ENCODE measurements around the gene LMO3. TPM values are rescaled to one million over a fixed set of nuclear protein-coding genes. Genes with fewer than 3 reads are reported as not detected.

The LMO3 gene
- polyA plus RNA-seq, 2 donors: 0.91 to 1.7 TPM

DNA sequence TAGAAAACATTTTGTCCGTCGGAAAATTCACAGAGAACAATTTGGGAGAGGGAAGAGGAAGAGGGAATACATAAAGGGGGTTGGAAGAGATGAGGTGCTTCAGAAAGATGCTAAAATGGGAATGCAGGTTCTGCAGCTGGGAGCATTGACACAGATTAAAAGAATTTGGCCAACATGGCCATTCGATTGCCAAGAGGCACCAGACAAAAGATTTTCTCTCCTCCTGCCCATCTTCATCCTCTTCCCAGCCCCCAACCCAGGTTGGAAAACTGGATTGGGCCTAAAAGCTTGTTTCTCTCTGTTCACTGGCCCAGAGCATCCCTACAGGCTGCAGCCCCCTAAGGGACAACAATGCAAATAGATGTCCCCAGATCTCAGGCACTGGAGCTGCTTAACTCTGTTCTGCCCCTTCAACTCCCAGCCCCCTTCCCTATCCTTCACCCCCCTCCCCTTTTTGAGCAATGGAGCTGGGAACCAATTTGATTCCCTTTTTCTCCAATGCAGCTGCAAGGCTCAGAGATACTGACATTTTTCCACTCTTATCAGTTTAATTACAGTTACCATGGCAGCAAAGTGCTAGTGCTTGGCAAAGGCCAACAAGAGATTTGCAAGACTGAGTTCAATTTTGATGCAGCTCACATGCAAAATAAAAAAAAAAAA, 1.9 kb downstream of the LMO3 start:
- no peaks in the 10 kb centered on the region for H3K36me3 ChIP-seq (ENCODE audit: control insufficient read depth in 2 of 2, insufficient read depth in 2 of 2, low read length in 1 of 2)
- no peaks in the 10 kb centered on the region for H3K27me3 ChIP-seq (ENCODE audit: control insufficient read depth in 1 of 2, insufficient read depth in 2 of 2, low read length in 2 of 2)
- no peak overlapping the region for H3K4me3 ChIP-seq (ENCODE audit: low read depth in 1 of 2, low read length in 2 of 2)
- H3K9me3 ChIP-seq (ENCODE audit: control insufficient read depth in 2 of 2, insufficient read depth in 1 of 2, low read depth in 1 of 2, low read length in 1 of 2): no peaks in the 10 kb centered on the region
- H3K4me1 ChIP-seq (ENCODE audit: control insufficient read depth in 2 of 2, insufficient read depth in 2 of 2, low read length in 1 of 2): no peaks in the 10 kb centered on the region
- WGBS, 2 donors: 78 to 83% methylated on average over 3 of the region's 3 CpGs
- H3K27ac ChIP-seq (ENCODE audit: low read depth in 2 of 2, low read length in 1 of 2): no peak overlapping the region

DNA sequence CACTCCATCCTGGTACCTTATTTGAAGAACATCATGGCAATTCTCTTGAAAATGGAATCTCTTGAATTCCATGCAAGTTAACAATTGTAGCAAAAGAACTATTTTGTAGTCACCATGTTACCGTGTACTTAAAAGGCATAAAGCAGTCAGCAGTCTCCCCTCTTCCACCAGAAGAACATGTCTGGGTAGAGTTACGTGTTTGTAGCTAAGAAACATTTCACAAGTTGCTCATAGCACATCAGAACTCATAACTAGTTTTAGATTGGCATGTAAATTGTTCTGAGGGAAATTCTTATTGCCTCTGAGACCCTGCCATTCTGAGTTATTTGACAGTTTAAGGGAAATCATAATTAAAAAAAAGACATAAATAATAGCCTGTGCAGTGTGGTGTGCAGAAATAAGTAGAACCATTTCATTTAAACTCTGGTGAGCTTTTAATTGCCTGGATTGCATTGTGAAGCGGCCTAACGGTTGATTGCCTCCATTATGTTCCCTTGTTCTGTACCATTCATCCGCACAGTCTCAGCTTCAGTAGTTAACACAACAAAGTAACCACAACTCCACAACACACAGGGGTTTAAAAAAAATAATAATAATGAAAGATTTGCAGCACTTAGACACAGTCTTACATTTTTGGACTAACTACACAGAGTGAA, 2.6 kb downstream of the LMO3 start:
- H3K36me3 ChIP-seq (ENCODE audit: control insufficient read depth in 2 of 2, insufficient read depth in 2 of 2, low read length in 1 of 2): no peaks in the 10 kb centered on the region
- WGBS, 2 donors: 87 to 90% methylated on average over 5 of the region's 5 CpGs
- no peak overlapping the region for H3K27ac ChIP-seq (ENCODE audit: low read depth in 2 of 2, low read length in 1 of 2)
- no peaks in the 10 kb centered on the region for H3K4me1 ChIP-seq (ENCODE audit: control insufficient read depth in 2 of 2, insufficient read depth in 2 of 2, low read length in 1 of 2)
- H3K4me3 ChIP-seq (ENCODE audit: low read depth in 1 of 2, low read length in 2 of 2): no peak overlapping the region
- no peaks in the 10 kb centered on the region for H3K27me3 ChIP-seq (ENCODE audit: control insufficient read depth in 1 of 2, insufficient read depth in 2 of 2, low read length in 2 of 2)
- no peaks in the 10 kb centered on the region for H3K9me3 ChIP-seq (ENCODE audit: control insufficient read depth in 2 of 2, insufficient read depth in 1 of 2, low read depth in 1 of 2, low read length in 1 of 2)

- no peaks in the 10 kb centered on the region for H3K36me3 ChIP-seq (ENCODE audit: control insufficient read depth in 2 of 2, insufficient read depth in 2 of 2, low read length in 1 of 2)
- H3K27me3 ChIP-seq (ENCODE audit: control insufficient read depth in 1 of 2, insufficient read depth in 2 of 2, low read length in 2 of 2): no peaks in the 10 kb centered on the region
- no peaks in the 10 kb centered on the region for H3K9me3 ChIP-seq (ENCODE audit: control insufficient read depth in 2 of 2, insufficient read depth in 1 of 2, low read depth in 1 of 2, low read length in 1 of 2)
- no peak overlapping the region for H3K4me3 ChIP-seq (ENCODE audit: low read depth in 1 of 2, low read length in 2 of 2)
- 59 to 61% methylated on average over 2 of the region's 2 CpGs for WGBS, 2 donors
- no peak overlapping the region for H3K27ac ChIP-seq (ENCODE audit: low read depth in 2 of 2, low read length in 1 of 2)
- H3K4me1 ChIP-seq (ENCODE audit: control insufficient read depth in 2 of 2, insufficient read depth in 2 of 2, low read length in 1 of 2): no peaks in the 10 kb centered on the region
Measured at GRCh38 chr12:16602412-16602811, 3.5 kb downstream of the LMO3 start.

DNA sequence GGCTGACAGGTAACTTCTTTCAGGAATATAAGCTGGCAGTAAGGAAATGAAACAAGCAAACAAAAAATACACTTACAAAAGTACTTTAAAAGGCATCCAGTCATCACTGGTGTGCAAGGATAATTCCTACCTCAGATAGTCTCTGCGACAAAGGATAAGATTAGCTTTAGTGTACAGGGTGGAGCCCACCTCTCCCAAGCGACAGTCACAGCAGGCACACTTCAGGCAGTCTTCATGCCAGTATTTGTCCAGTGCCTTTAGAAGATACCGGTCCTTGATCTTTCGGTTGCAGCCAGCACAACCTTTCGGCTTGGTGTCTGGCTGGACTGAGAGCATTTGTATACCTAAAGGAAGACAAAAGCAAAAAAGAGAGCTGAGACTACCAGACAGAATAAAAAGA, 5.4 kb downstream of the LMO3 start:
- 73 to 84% methylated on average over 5 of the region's 5 CpGs for WGBS, 2 donors
- no peaks in the 10 kb centered on the region for H3K27me3 ChIP-seq (ENCODE audit: control insufficient read depth in 1 of 2, insufficient read depth in 2 of 2, low read length in 2 of 2)
- no peak overlapping the region for H3K27ac ChIP-seq (ENCODE audit: low read depth in 2 of 2, low read length in 1 of 2)
- no peak overlapping the region for H3K4me3 ChIP-seq (ENCODE audit: low read depth in 1 of 2, low read length in 2 of 2)
- H3K9me3 ChIP-seq (ENCODE audit: control insufficient read depth in 2 of 2, insufficient read depth in 1 of 2, low read depth in 1 of 2, low read length in 1 of 2): no peaks in the 10 kb centered on the region
- H3K4me1 ChIP-seq (ENCODE audit: control insufficient read depth in 2 of 2, insufficient read depth in 2 of 2, low read length in 1 of 2): no peaks in the 10 kb centered on the region
- H3K36me3 ChIP-seq (ENCODE audit: control insufficient read depth in 2 of 2, insufficient read depth in 2 of 2, low read length in 1 of 2): no peaks in the 10 kb centered on the region

DNA sequence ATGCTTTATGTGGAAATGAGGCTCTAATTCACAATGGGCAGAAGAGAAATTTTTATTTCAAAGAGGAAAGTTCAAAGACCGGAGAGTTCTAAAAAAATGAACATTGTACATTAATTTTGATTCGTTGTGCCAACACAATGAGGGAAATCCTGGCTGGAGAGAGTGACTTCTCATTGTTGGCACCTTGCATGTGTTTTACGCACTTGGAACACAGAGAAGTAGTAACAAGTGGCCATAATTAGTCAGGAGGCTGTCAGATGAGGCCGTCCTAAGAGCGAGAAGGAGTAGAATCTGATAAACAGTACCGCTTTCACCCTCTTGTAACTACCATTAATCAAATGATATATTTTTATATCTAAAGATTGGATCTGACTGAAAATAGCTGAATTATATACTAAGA, 6.9 kb downstream of the LMO3 start:
- Histone ChIP-seq H3K9me3 (ENCODE audit: control insufficient read depth in 2 of 2, insufficient read depth in 1 of 2, low read depth in 1 of 2, low read length in 1 of 2) (no peaks in the 10 kb centered on the region), H3K4me3 (ENCODE audit: low read depth in 1 of 2, low read length in 2 of 2) (no peak overlapping the region), H3K4me1 (ENCODE audit: control insufficient read depth in 2 of 2, insufficient read depth in 2 of 2, low read length in 1 of 2) (no peaks in the 10 kb centered on the region), H3K27me3 (ENCODE audit: control insufficient read depth in 1 of 2, insufficient read depth in 2 of 2, low read length in 2 of 2) (no peaks in the 10 kb centered on the region), H3K36me3 (ENCODE audit: control insufficient read depth in 2 of 2, insufficient read depth in 2 of 2, low read length in 1 of 2) (no peaks in the 10 kb centered on the region), H3K27ac (ENCODE audit: low read depth in 2 of 2, low read length in 1 of 2) (no peak overlapping the region)
- 76 to 79% methylated on average over 6 of the region's 6 CpGs for WGBS, 2 donors

DNA sequence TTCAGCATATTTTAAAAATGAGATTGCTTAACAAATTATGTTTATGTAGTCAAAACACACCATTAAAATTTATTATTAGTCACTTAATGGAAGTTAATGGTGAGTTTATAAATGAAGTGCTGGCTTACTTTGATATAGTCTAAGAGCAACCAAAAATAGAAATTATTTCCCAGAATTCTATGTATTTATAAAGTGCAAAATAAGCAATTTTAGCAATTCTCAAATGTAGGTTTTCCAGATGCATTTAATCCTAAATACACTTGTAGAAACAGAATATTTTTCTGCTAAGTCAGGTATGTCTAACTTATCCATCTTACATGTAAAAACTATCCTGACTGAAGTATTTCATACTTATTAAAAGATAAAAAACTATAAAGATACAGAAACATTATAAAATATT, 11.2 kb downstream of the LMO3 start:
- Histone ChIP-seq H3K27ac (ENCODE audit: low read depth in 2 of 2, low read length in 1 of 2) (no peak overlapping the region), H3K27me3 (ENCODE audit: control insufficient read depth in 1 of 2, insufficient read depth in 2 of 2, low read length in 2 of 2) (no peaks in the 10 kb centered on the region), H3K36me3 (ENCODE audit: control insufficient read depth in 2 of 2, insufficient read depth in 2 of 2, low read length in 1 of 2) (no peaks in the 10 kb centered on the region), H3K4me3 (ENCODE audit: low read depth in 1 of 2, low read length in 2 of 2) (no peak overlapping the region), H3K4me1 (ENCODE audit: control insufficient read depth in 2 of 2, insufficient read depth in 2 of 2, low read length in 1 of 2) (no peaks in the 10 kb centered on the region), H3K9me3 (ENCODE audit: control insufficient read depth in 2 of 2, insufficient read depth in 1 of 2, low read depth in 1 of 2, low read length in 1 of 2) (no peaks in the 10 kb centered on the region)

- no peak overlapping the region for H3K4me3 ChIP-seq (ENCODE audit: low read depth in 1 of 2, low read length in 2 of 2)
- H3K4me1 ChIP-seq (ENCODE audit: control insufficient read depth in 2 of 2, insufficient read depth in 2 of 2, low read length in 1 of 2): no peaks in the 10 kb centered on the region
- no peaks in the 10 kb centered on the region for H3K36me3 ChIP-seq (ENCODE audit: control insufficient read depth in 2 of 2, insufficient read depth in 2 of 2, low read length in 1 of 2)
- WGBS, 2 donors: 44% methylated on average over 2 of the region's 2 CpGs
- H3K9me3 ChIP-seq (ENCODE audit: control insufficient read depth in 2 of 2, insufficient read depth in 1 of 2, low read depth in 1 of 2, low read length in 1 of 2): no peaks in the 10 kb centered on the region
- no peaks in the 10 kb centered on the region for H3K27me3 ChIP-seq (ENCODE audit: control insufficient read depth in 1 of 2, insufficient read depth in 2 of 2, low read length in 2 of 2)
- H3K27ac ChIP-seq (ENCODE audit: low read depth in 2 of 2, low read length in 1 of 2): no peak overlapping the region
Measured at GRCh38 chr12:16593546-16593945, 12.4 kb downstream of the LMO3 start.

DNA sequence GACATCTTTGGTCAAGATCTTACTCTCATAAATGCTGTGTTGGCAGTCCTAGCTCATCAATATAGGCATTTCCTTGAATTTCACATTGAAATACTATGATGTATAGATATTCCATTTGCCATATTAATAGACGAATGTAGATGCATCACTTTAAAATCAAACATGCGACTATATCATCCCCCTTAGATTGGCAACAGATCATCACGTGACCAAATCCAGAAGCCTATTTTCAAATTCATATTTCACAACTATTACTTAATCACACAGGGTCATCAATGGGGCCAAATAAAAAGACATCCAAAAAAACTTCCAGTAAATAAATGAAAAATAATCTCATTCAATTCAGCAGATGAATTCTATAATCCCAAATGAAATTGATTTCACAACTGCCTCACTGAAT, 15.3 kb downstream of the LMO3 start:
- H3K4me3 ChIP-seq (ENCODE audit: low read depth in 1 of 2, low read length in 2 of 2): no peak overlapping the region
- no peaks in the 10 kb centered on the region for H3K4me1 ChIP-seq (ENCODE audit: control insufficient read depth in 2 of 2, insufficient read depth in 2 of 2, low read length in 1 of 2)
- 88 to 90% methylated on average over 3 of the region's 3 CpGs for WGBS, 2 donors
- no peaks in the 10 kb centered on the region for H3K9me3 ChIP-seq (ENCODE audit: control insufficient read depth in 2 of 2, insufficient read depth in 1 of 2, low read depth in 1 of 2, low read length in 1 of 2)
- H3K36me3 ChIP-seq (ENCODE audit: control insufficient read depth in 2 of 2, insufficient read depth in 2 of 2, low read length in 1 of 2): no peaks in the 10 kb centered on the region
- H3K27ac ChIP-seq (ENCODE audit: low read depth in 2 of 2, low read length in 1 of 2): no peak overlapping the region
- H3K27me3 ChIP-seq (ENCODE audit: control insufficient read depth in 1 of 2, insufficient read depth in 2 of 2, low read length in 2 of 2): no peaks in the 10 kb centered on the region

DNA sequence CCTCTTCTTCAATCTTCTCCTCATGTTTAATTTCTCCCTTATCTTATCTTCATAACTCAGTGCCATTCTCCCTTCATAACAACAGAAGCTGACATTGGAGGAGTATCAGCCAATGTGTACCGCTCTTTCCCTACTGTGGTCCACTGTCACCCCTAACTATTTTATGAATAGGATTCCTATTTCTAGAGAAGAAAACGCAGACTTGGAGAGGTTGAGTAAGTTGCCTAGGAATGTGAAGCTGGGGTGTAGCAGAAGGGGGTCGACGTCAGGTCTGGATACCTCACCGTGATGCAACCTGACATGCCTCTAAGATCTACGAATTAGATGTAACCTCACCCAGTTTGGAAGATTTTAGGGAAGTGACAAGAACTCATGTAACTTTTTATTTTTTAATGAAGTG, 17.1 kb downstream of the LMO3 start:
- H3K4me1 ChIP-seq (ENCODE audit: control insufficient read depth in 2 of 2, insufficient read depth in 2 of 2, low read length in 1 of 2): no peaks in the 10 kb centered on the region
- WGBS, 2 donors: 87% methylated on average over 6 of the region's 6 CpGs
- no peak overlapping the region for H3K27ac ChIP-seq (ENCODE audit: low read depth in 2 of 2, low read length in 1 of 2)
- H3K4me3 ChIP-seq (ENCODE audit: low read depth in 1 of 2, low read length in 2 of 2): no peak overlapping the region
- no peaks in the 10 kb centered on the region for H3K9me3 ChIP-seq (ENCODE audit: control insufficient read depth in 2 of 2, insufficient read depth in 1 of 2, low read depth in 1 of 2, low read length in 1 of 2)
- no peaks in the 10 kb centered on the region for H3K27me3 ChIP-seq (ENCODE audit: control insufficient read depth in 1 of 2, insufficient read depth in 2 of 2, low read length in 2 of 2)
- no peaks in the 10 kb centered on the region for H3K36me3 ChIP-seq (ENCODE audit: control insufficient read depth in 2 of 2, insufficient read depth in 2 of 2, low read length in 1 of 2)

- Histone ChIP-seq H3K36me3 (ENCODE audit: control insufficient read depth in 2 of 2, insufficient read depth in 2 of 2, low read length in 1 of 2) (no peaks in the 10 kb centered on the region), H3K27ac (ENCODE audit: low read depth in 2 of 2, low read length in 1 of 2) (no peak overlapping the region), H3K4me1 (ENCODE audit: control insufficient read depth in 2 of 2, insufficient read depth in 2 of 2, low read length in 1 of 2) (no peaks in the 10 kb centered on the region), H3K9me3 (ENCODE audit: control insufficient read depth in 2 of 2, insufficient read depth in 1 of 2, low read depth in 1 of 2, low read length in 1 of 2) (no peaks in the 10 kb centered on the region), H3K27me3 (ENCODE audit: control insufficient read depth in 1 of 2, insufficient read depth in 2 of 2, low read length in 2 of 2) (no peaks in the 10 kb centered on the region), H3K4me3 (ENCODE audit: low read depth in 1 of 2, low read length in 2 of 2) (no peak overlapping the region)
- WGBS, 2 donors: 86 to 88% methylated on average over 1 of the region's 1 CpG
Measured at GRCh38 chr12:16587514-16587913, 18.4 kb downstream of the LMO3 start.

Data from esophagus (tissue), 2 donors.